Measurements from ENCODE around the gene B9D2.

Gene B9D2

GRCh38 chr19:41307954-41308449 is 55.9 kb downstream of the B9D2 start:
- Histone ChIP-seq H3K4me3 (ENCODE audit: low read depth, low read length) (no peak overlapping the region), H3K27me3 (replicated peaks) (no peaks in the 10 kb centered on the region), H3K36me3 (replicated peaks) (peaks cover 44% of the 10 kb centered on the region), H3K27ac (peak overlapping the region; percentile 46)
- DNase-seq: no peak
- in situ Hi-C loops (cut with HindIII; ENCODE audit: low pct_ligation_motif_present, low sequenced_read_pairs): no loop called here
- no peak for TF ChIP-seq CTCF (IDR thresholded peaks at IDR 0.05; ENCODE audit: low read depth, low read length, missing control alignments)

DNA sequence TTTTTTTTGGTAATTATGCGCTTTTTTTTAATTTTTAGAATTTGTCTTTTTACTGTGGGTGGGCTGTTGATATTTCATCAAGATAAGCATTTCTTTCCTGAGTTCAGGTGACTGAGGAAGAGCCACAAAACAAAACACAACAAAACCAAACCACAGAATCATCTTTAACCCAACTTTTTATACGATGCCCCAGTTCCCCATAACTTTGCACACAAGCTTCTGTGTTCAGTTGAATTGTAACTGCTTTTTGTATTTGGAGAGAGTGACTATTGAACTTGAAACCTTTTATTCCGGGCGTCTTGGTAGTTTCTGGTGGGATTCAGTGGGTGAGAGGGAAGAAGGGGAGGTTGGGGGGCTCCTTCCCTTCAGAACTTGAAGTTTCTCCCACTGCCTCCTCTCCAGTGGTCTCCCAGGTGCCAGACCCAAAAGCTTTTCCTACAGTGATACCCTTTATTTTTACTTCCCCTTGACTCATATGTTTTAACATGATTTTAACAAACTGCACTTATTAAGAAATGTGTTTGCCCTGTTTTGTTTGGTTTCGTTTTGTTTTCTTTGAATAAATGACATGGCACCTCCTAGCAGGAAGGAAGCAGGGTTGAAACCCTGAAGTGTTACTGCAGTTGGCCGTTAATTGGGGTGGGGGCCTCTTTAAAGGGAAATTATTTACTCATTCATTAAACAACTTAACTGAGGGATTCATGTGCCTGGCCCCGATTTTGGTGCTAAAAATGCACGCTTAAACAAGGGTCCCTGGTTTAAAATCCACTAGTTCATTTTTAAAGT is 56.7 kb downstream of the B9D2 start:
- H3K4me3 ChIP-seq (ENCODE audit: low read depth, low read length): no peak overlapping the region
- no peak for DNase-seq
- no peak for TF ChIP-seq CTCF (IDR thresholded peaks at IDR 0.05; ENCODE audit: low read depth, low read length, missing control alignments)
- H3K27ac ChIP-seq: no peak overlapping the region
- no peaks in the 10 kb centered on the region for H3K27me3 ChIP-seq (replicated peaks)
- in situ Hi-C loops (cut with HindIII; ENCODE audit: low pct_ligation_motif_present, low sequenced_read_pairs): no loop called here
- H3K36me3 ChIP-seq (replicated peaks): peaks cover 51% of the 10 kb centered on the region

DNA sequence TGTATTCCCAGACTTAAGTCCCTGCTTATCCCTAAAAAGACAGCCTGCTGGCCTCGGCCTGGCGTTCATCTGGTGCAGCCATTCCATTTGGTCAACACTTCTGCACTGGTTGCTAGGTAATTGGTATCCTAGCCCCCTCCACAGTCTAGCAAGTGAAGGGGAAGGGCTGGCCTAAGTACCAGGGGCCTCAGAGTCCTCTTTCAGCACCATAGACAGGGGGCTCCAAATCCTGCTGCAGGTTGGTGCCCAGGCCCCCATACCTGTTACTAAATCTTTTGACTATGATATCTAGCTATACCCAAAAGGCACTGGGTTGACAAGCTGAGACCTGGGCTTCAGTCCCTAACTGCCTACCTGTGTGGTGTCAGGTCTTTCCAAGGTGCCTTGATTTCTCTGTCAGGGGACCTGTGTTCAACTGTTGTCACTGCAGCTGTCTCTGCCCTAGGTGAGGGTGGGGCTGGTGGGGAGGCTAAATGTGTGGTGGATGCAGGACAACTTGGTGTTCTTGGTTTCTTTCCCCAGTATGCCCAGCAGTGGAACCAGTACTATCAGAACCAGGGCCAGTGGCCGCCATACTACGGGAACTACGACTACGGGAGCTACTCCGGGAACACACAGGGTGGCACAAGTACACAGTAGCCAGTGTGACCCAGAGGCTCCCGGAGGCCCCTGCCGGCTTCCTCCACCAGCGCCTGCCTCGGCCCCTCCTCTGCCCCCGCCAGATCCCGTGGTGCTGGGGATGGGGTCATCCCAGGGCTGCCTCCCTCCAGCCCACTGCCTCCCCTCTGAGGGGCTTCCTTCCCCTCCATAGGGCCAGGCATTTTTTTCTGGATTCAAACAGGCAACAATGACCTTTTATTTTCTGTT is 57.8 kb downstream of the B9D2 start:
- peaks cover 61% of the 10 kb centered on the region for H3K36me3 ChIP-seq (replicated peaks)
- H3K27ac ChIP-seq: no peak overlapping the region
- no peak overlapping the region for H3K4me3 ChIP-seq (ENCODE audit: low read depth, low read length)
- no peak for DNase-seq
- in situ Hi-C loops (cut with HindIII; ENCODE audit: low pct_ligation_motif_present, low sequenced_read_pairs): no loop called here
- TF ChIP-seq CTCF (IDR thresholded peaks at IDR 0.05; ENCODE audit: low read depth, low read length, missing control alignments): no peak
- H3K27me3 ChIP-seq (replicated peaks): no peaks in the 10 kb centered on the region

- no peak overlapping the region for H3K27ac ChIP-seq
- no peak for DNase-seq
- in situ Hi-C loops (cut with HindIII; ENCODE audit: low pct_ligation_motif_present, low sequenced_read_pairs): no loop called here
- peaks cover 71% of the 10 kb centered on the region for H3K36me3 ChIP-seq (replicated peaks)
- H3K27me3 ChIP-seq (replicated peaks): no peaks in the 10 kb centered on the region
- no peak for TF ChIP-seq CTCF (IDR thresholded peaks at IDR 0.05; ENCODE audit: low read depth, low read length, missing control alignments)
- no peak overlapping the region for H3K4me3 ChIP-seq (ENCODE audit: low read depth, low read length)
Observed at GRCh38 chr19:41304706-41305483, 59.1 kb downstream of the B9D2 start.
